K562 (cell line): ENCODE measurements around the gene TRAF3IP1. TPM values are rescaled to one million over a fixed set of nuclear protein-coding genes. Genes with fewer than 3 reads are reported as not detected.

Experiments used
- CAMTA2 ChIP-seq: fragments of 250-450 bp; sonication (Bioruptor Pico); conservative IDR thresholded peaks from 2 replicates; pipeline ENCODE4 v1.5.1; 2022
- CTCF ChIP-seq, 3 experiments: IDR thresholded peaks in 2 of 3; conservative IDR thresholded peaks in 1 of 3; 2 replicates each; pipeline ENCODE4 v1.5.1; 2011 to 2012; ENCODE audit warnings: low read length in 3 of 3, mild to moderate bottlenecking in 3 of 3, control low read depth in 2 of 3, improper control_type of control experiment in 1 of 3, inconsistent platforms in 1 of 3, low read depth in 1 of 3, mixed read lengths in 1 of 3, moderate library complexity in 1 of 3; ENCODE audit not compliant: insufficient read depth in 2 of 3
- ELF2 ChIP-seq: fragments of 250-450 bp; sonication (Bioruptor Pico); IDR thresholded peaks from 2 replicates; pipeline ENCODE4 v1.5.0; 2021; ENCODE audit warnings: mild to moderate bottlenecking
- HDAC1 ChIP-seq, 2 experiments: fragments of 450-650 bp; IDR thresholded peaks; 2 replicates each; pipeline ENCODE4 v1.6.1; 2016 to 2017; ENCODE audit warnings: inconsistent platforms in 1 of 2, mild to moderate bottlenecking in 1 of 2, moderate library complexity in 1 of 2
- IRF2 ChIP-seq: sonication (generic); formaldehyde crosslinking; IDR thresholded peaks from 2 replicates; pipeline ENCODE4 v1.8.1; 2022; ENCODE audit warnings: mild to moderate bottlenecking, missing genetic modification reagents
- KDM2B ChIP-seq: fragments of 250-450 bp; sonication (Bioruptor Pico); IDR thresholded peaks from 2 replicates; pipeline ENCODE4 v1.8.0; 2021; ENCODE audit warnings: mild to moderate bottlenecking, moderate library complexity
- OTX1 ChIP-seq: fragments of 450-650 bp; formaldehyde crosslinking; IDR thresholded peaks from 2 replicates; pipeline ENCODE4 v1.4.0; 2022; ENCODE audit warnings: mild to moderate bottlenecking
- POLR2B ChIP-seq: fragments of 450-650 bp; IDR thresholded peaks from 2 replicates; pipeline ENCODE4 v1.6.1; 2018; ENCODE audit warnings: low read depth; ENCODE audit not compliant: partially characterized antibody
- ZNF696 ChIP-seq: fragments of 250-450 bp; sonication (Bioruptor Pico); conservative IDR thresholded peaks from 2 replicates; pipeline ENCODE4 v1.4.0; 2020; ENCODE audit warnings: mild to moderate bottlenecking, moderate library complexity
- polyA plus RNA-seq, 8 experiments: library from polyadenylated mRNA; depleted of rRNA in 4 of 8; stranded (reverse) in 5 of 8; unstranded in 3 of 8; fragments of >200 nt; fragmentation: Nextera tagmentation in 2 of 8; fragmentation: Illumina TruSeq in 1 of 8; extraction: Ambion mirVana in 2 of 8; extraction: Trizol in 1 of 8; gene quantifications; 2 replicates each; pipeline versions ENCODE4 v1.2.1 to v1.2.3, GENCODE V29; 2011 to 2014; ENCODE audit warnings: inconsistent platforms in 1 of 8, missing spikeins in 1 of 8
- total RNA-seq, 7 experiments: library from RNA; depleted of rRNA in 6 of 7; stranded (reverse); fragments of >200 nt in 6 of 7; fragmentation: Illumina TruSeq in 2 of 7; extraction: Trizol in 2 of 7; gene quantifications; 2 replicates each; pipeline versions ENCODE4 v1.2.1 to v1.2.3, GENCODE V29; 2011 to 2021; ENCODE audit warnings: low replicate concordance in 1 of 7
- TF ChIP-seq, protein P1 (sequence below): fragments of 150-350 bp; IDR thresholded peaks from 2 replicates; pipeline ENCODE4 v1.6.1; 2014; ENCODE audit warnings: low read depth, mild to moderate bottlenecking, low read length, borderline replicate concordance
- TF ChIP-seq, protein P2 (sequence below): fragments of 450-650 bp; IDR thresholded peaks from 2 replicates; pipeline ENCODE4 v1.6.1; 2016; ENCODE audit warnings: mild to moderate bottlenecking, moderate library complexity

The TRAF3IP1 gene
- total and polyA plus RNA-seq, 9 of the 15 experiments (the other 6 are each of a cell fraction or from before 2014, with no cell fraction given) = 1.3 to 7.4 (median 3.4) TPM

- TF ChIP-seq, protein P1, sequence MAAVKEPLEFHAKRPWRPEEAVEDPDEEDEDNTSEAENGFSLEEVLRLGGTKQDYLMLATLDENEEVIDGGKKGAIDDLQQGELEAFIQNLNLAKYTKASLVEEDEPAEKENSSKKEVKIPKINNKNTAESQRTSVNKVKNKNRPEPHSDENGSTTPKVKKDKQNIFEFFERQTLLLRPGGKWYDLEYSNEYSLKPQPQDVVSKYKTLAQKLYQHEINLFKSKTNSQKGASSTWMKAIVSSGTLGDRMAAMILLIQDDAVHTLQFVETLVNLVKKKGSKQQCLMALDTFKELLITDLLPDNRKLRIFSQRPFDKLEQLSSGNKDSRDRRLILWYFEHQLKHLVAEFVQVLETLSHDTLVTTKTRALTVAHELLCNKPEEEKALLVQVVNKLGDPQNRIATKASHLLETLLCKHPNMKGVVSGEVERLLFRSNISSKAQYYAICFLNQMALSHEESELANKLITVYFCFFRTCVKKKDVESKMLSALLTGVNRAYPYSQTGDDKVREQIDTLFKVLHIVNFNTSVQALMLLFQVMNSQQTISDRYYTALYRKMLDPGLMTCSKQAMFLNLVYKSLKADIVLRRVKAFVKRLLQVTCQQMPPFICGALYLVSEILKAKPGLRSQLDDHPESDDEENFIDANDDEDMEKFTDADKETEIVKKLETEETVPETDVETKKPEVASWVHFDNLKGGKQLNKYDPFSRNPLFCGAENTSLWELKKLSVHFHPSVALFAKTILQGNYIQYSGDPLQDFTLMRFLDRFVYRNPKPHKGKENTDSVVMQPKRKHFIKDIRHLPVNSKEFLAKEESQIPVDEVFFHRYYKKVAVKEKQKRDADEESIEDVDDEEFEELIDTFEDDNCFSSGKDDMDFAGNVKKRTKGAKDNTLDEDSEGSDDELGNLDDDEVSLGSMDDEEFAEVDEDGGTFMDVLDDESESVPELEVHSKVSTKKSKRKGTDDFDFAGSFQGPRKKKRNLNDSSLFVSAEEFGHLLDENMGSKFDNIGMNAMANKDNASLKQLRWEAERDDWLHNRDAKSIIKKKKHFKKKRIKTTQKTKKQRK = no peak
- TF ChIP-seq CTCF (IDR thresholded peaks at IDR 0.05 in 2 of 3, conservative IDR thresholded peaks at IDR 0.05 in 1 of 3; ENCODE audit: insufficient read depth in 2 of 3, low read depth in 1 of 3, low read length in 3 of 3) (no peak), IRF2 (no peak), POLR2B (no peak), ZNF696 (CRISPR knock-in tag) (no peak), ELF2 (CRISPR knock-in tag) (no peak), OTX1 (CRISPR knock-in tag) (no peak), HDAC1 (IDR thresholded peaks at IDR 0.05) (no peak), CAMTA2 (CRISPR knock-in tag) (no peak), KDM2B (CRISPR knock-in tag) (no peak)
- TF ChIP-seq, protein P2, sequence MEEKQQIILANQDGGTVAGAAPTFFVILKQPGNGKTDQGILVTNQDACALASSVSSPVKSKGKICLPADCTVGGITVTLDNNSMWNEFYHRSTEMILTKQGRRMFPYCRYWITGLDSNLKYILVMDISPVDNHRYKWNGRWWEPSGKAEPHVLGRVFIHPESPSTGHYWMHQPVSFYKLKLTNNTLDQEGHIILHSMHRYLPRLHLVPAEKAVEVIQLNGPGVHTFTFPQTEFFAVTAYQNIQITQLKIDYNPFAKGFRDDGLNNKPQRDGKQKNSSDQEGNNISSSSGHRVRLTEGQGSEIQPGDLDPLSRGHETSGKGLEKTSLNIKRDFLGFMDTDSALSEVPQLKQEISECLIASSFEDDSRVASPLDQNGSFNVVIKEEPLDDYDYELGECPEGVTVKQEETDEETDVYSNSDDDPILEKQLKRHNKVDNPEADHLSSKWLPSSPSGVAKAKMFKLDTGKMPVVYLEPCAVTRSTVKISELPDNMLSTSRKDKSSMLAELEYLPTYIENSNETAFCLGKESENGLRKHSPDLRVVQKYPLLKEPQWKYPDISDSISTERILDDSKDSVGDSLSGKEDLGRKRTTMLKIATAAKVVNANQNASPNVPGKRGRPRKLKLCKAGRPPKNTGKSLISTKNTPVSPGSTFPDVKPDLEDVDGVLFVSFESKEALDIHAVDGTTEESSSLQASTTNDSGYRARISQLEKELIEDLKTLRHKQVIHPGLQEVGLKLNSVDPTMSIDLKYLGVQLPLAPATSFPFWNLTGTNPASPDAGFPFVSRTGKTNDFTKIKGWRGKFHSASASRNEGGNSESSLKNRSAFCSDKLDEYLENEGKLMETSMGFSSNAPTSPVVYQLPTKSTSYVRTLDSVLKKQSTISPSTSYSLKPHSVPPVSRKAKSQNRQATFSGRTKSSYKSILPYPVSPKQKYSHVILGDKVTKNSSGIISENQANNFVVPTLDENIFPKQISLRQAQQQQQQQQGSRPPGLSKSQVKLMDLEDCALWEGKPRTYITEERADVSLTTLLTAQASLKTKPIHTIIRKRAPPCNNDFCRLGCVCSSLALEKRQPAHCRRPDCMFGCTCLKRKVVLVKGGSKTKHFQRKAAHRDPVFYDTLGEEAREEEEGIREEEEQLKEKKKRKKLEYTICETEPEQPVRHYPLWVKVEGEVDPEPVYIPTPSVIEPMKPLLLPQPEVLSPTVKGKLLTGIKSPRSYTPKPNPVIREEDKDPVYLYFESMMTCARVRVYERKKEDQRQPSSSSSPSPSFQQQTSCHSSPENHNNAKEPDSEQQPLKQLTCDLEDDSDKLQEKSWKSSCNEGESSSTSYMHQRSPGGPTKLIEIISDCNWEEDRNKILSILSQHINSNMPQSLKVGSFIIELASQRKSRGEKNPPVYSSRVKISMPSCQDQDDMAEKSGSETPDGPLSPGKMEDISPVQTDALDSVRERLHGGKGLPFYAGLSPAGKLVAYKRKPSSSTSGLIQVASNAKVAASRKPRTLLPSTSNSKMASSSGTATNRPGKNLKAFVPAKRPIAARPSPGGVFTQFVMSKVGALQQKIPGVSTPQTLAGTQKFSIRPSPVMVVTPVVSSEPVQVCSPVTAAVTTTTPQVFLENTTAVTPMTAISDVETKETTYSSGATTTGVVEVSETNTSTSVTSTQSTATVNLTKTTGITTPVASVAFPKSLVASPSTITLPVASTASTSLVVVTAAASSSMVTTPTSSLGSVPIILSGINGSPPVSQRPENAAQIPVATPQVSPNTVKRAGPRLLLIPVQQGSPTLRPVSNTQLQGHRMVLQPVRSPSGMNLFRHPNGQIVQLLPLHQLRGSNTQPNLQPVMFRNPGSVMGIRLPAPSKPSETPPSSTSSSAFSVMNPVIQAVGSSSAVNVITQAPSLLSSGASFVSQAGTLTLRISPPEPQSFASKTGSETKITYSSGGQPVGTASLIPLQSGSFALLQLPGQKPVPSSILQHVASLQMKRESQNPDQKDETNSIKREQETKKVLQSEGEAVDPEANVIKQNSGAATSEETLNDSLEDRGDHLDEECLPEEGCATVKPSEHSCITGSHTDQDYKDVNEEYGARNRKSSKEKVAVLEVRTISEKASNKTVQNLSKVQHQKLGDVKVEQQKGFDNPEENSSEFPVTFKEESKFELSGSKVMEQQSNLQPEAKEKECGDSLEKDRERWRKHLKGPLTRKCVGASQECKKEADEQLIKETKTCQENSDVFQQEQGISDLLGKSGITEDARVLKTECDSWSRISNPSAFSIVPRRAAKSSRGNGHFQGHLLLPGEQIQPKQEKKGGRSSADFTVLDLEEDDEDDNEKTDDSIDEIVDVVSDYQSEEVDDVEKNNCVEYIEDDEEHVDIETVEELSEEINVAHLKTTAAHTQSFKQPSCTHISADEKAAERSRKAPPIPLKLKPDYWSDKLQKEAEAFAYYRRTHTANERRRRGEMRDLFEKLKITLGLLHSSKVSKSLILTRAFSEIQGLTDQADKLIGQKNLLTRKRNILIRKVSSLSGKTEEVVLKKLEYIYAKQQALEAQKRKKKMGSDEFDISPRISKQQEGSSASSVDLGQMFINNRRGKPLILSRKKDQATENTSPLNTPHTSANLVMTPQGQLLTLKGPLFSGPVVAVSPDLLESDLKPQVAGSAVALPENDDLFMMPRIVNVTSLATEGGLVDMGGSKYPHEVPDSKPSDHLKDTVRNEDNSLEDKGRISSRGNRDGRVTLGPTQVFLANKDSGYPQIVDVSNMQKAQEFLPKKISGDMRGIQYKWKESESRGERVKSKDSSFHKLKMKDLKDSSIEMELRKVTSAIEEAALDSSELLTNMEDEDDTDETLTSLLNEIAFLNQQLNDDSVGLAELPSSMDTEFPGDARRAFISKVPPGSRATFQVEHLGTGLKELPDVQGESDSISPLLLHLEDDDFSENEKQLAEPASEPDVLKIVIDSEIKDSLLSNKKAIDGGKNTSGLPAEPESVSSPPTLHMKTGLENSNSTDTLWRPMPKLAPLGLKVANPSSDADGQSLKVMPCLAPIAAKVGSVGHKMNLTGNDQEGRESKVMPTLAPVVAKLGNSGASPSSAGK = no peak
Measured at GRCh38 chr2:238406221-238406997, 86.1 kb downstream of the TRAF3IP1 start (continued).
